ENCODE results near the gene GSTM5.

DNA sequence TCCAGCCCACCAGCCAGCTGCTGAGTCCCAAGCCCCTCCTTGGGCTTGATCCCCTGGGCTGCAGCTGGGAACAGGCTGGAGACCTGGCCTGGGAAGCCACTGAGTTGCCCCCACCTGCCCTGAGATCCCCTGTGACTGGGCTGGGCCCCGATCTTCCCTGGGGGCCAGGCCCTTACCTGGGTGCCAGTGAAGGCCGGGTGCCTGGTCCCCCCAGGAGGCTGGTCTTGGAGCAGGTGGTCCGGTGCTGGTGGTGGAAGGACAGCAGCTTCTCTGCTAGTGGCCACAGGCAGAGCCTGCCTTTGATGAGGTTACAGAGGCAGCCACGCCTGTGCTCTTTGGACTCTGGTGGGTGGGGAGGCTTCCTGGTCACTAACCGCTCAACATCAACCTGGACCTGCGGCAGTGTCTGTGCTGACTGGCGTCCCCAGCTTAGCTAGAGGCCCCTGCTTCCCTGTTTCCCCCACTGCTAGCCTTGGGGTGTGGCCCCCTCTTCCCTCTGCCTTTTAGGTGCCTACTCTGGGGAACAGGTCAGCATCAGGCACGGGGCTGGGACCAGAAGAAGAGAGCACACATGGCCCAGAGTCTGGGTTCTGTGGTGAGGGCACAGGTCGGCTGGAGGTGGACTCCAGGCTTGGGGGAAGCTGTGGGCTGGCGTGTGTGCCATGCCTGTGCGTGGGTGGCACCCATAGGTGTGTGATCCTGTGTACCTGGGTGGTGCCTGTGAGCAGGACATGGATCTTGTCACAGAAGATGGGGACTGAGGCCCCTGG, 51.8 kb downstream of the GSTM5 start, which contains the start of gene EPS8L3:
- TF ChIP-seq FOS (IDR thresholded peaks at IDR 0.05; ENCODE audit: low read depth, low read length), result no peak
- TF ChIP-seq CTCF (conservative IDR thresholded peaks at IDR 0.05; ENCODE audit: low read depth, low read length), result no peak
- TF ChIP-seq POLR2A (IDR thresholded peaks at IDR 0.05; ENCODE audit: low read depth, low read length), result no peak
- TF ChIP-seq RCOR1 (IDR thresholded peaks at IDR 0.05; ENCODE audit: insufficient replicate concordance, low read length), result no peak
- no peak for TF ChIP-seq RAD21 (IDR thresholded peaks at IDR 0.05; ENCODE audit: low read length)
- no peak for TF ChIP-seq USF2 (IDR thresholded peaks at IDR 0.05; ENCODE audit: low read depth, low read length)
- TF ChIP-seq MXI1 (IDR thresholded peaks at IDR 0.05; ENCODE audit: borderline replicate concordance, low read depth, low read length), result no peak
- TF ChIP-seq, protein P1, sequence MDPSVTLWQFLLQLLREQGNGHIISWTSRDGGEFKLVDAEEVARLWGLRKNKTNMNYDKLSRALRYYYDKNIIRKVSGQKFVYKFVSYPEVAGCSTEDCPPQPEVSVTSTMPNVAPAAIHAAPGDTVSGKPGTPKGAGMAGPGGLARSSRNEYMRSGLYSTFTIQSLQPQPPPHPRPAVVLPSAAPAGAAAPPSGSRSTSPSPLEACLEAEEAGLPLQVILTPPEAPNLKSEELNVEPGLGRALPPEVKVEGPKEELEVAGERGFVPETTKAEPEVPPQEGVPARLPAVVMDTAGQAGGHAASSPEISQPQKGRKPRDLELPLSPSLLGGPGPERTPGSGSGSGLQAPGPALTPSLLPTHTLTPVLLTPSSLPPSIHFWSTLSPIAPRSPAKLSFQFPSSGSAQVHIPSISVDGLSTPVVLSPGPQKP (IDR thresholded peaks at IDR 0.05; ENCODE audit: borderline replicate concordance, low read depth, low read length), result no peak
- TF ChIP-seq RFX5 (IDR thresholded peaks at IDR 0.05; ENCODE audit: low read depth, low read length), result no peak
- TF ChIP-seq MAFK (IDR thresholded peaks at IDR 0.05; ENCODE audit: low read depth, low read length), result no peak
- no peak for TF ChIP-seq CEBPB (IDR thresholded peaks at IDR 0.05; ENCODE audit: low read depth, low read length)
- no peak for TF ChIP-seq CHD1 (IDR thresholded peaks at IDR 0.05; ENCODE audit: low read depth, low read length)
- no peak for TF ChIP-seq NFE2L2 (IDR thresholded peaks at IDR 0.05; ENCODE audit: low read depth, low read length)
- TF ChIP-seq SMC3 (IDR thresholded peaks at IDR 0.05; ENCODE audit: low read depth, low read length), result no peak
